Endothelial cell (in vitro differentiated cells): ENCODE results near the gene DHRS1. TPM values are rescaled to one million over a fixed set of nuclear protein-coding genes. Genes with fewer than 3 reads are reported as not detected.
"Not testable (repeated sequence)": the region's sequence is repeated elsewhere in the genome, so short reads cannot be mapped to it uniquely, and the experiment has no call there.

Experiments
- DNase-seq: peaks from one replicate; pipeline ENCODE4 v3.0.0; 2021; ENCODE audit warnings: low spot score
- H3K27ac Mint-ChIP-seq: one replicate; pipeline ENCODE4 v1.8.0; 2021; ENCODE audit warnings: mixed read lengths, inconsistent platforms; ENCODE audit not compliant: unreplicated experiment
- H3K27me3 Mint-ChIP-seq: one replicate; pipeline ENCODE4 v1.8.0; 2021; ENCODE audit warnings: mild to moderate bottlenecking, moderate library complexity, mixed read lengths, inconsistent platforms; ENCODE audit not compliant: unreplicated experiment
- H3K36me3 Mint-ChIP-seq: one replicate; pipeline ENCODE4 v1.8.0; 2021; ENCODE audit warnings: mild to moderate bottlenecking, low read depth, mixed read lengths, inconsistent platforms; ENCODE audit not compliant: unreplicated experiment
- H3K4me1 Mint-ChIP-seq: one replicate; pipeline ENCODE4 v1.8.0; 2021; ENCODE audit warnings: mild to moderate bottlenecking, mixed read lengths, inconsistent platforms; ENCODE audit not compliant: unreplicated experiment
- H3K4me3 Mint-ChIP-seq: one replicate; pipeline ENCODE4 v1.8.0; 2021; ENCODE audit warnings: mild to moderate bottlenecking, mixed read lengths, inconsistent platforms; ENCODE audit not compliant: unreplicated experiment
- H3K9me3 Mint-ChIP-seq: one replicate; pipeline ENCODE4 v1.8.0; 2021; ENCODE audit warnings: mixed read lengths, inconsistent platforms; ENCODE audit not compliant: unreplicated experiment
- CTCF ChIP-seq: fragments of 200-600 bp; sonication (generic); IDR thresholded peaks from one replicate; pipeline ENCODE4 v1.5.0; 2021; ENCODE audit warnings: antibody characterized with exemption; ENCODE audit not compliant: unreplicated experiment
- total RNA-seq: library from RNA; stranded (reverse); fragmentation: NEBNext Ultra II Directional; extraction: Animal tissue kit (Norgen Biotek cat#: 25700); gene quantifications from one replicate; pipeline ENCODE4 v1.2.1, GENCODE V29; 2021; ENCODE audit not compliant: unreplicated experiment

Gene DHRS1
- total RNA-seq, 1 donor from 2014 or later = 17.7 TPM

- DNase-seq = no peak
- Mint-ChIP-seq H3K4me3 (peak overlapping the region; percentile 68), H3K27me3 (peaks cover 27% of the 10 kb centered on the region), H3K36me3 (peaks cover 20% of the 10 kb centered on the region), H3K4me1 (peaks cover 46% of the 10 kb centered on the region), H3K27ac (no peak overlapping the region), H3K9me3 (no peaks in the 10 kb centered on the region)
- no peak for TF ChIP-seq CTCF
Measured at GRCh38 chr14:24331731-24332267, 32.2 kb upstream of the DHRS1 start.

GRCh38 chr14:24330973-24331674 is 31.5 kb upstream of the DHRS1 start:
- Mint-ChIP-seq H3K4me1 (peaks cover 45% of the 10 kb centered on the region), H3K4me3 (no peak overlapping the region), H3K27ac (no peak overlapping the region), H3K27me3 (peaks cover 22% of the 10 kb centered on the region), H3K36me3 (peaks cover 23% of the 10 kb centered on the region), H3K9me3 (no peaks in the 10 kb centered on the region)
- TF ChIP-seq CTCF = no peak
- DNase-seq = no peak

GRCh38 chr14:24329736-24330135 is 30.2 kb upstream of the DHRS1 start:
- H3K27me3 Mint-ChIP-seq = peaks cover 18% of the 10 kb centered on the region
- H3K9me3 Mint-ChIP-seq = no peaks in the 10 kb centered on the region
- H3K4me3 Mint-ChIP-seq = no peak overlapping the region

GRCh38 chr14:24329073-24329663 is 29.6 kb upstream of the DHRS1 start:
- DNase-seq = no peak
- no peak overlapping the region for H3K4me3 Mint-ChIP-seq
- H3K27me3 Mint-ChIP-seq = peaks cover 15% of the 10 kb centered on the region
- no peaks in the 10 kb centered on the region for H3K9me3 Mint-ChIP-seq
- peaks cover 33% of the 10 kb centered on the region for H3K4me1 Mint-ChIP-seq
- H3K27ac Mint-ChIP-seq = no peak overlapping the region
- H3K36me3 Mint-ChIP-seq = peaks cover 31% of the 10 kb centered on the region
- TF ChIP-seq CTCF = no peak

More at GRCh38 chr14:24329736-24330135, 30.2 kb upstream of the DHRS1 start:
- peaks cover 33% of the 10 kb centered on the region for H3K4me1 Mint-ChIP-seq
- no peak for DNase-seq
- TF ChIP-seq CTCF = no peak
- peaks cover 28% of the 10 kb centered on the region for H3K36me3 Mint-ChIP-seq
- H3K27ac Mint-ChIP-seq = no peak overlapping the region

GRCh38 chr14:24327914-24328313 is 28.3 kb upstream of the DHRS1 start:
- TF ChIP-seq CTCF = peak; percentile 41
- H3K4me3 Mint-ChIP-seq = not testable (repeated sequence)

More at GRCh38 chr14:24327914-24328313, 28.3 kb upstream of the DHRS1 start:
- H3K27me3 Mint-ChIP-seq = peaks cover 15% of the 10 kb centered on the region
- H3K27ac Mint-ChIP-seq, H3K9me3 Mint-ChIP-seq: not testable (repeated sequence)
- peaks cover 33% of the 10 kb centered on the region for H3K4me1 Mint-ChIP-seq
- peaks cover 40% of the 10 kb centered on the region for H3K36me3 Mint-ChIP-seq
- DNase-seq = peak; percentile 52
